Panc1 (cell line): ENCODE data around the gene ZDHHC9.

Experiments used
- CTCF ChIP-seq: fragments of 450-650 bp; IDR thresholded peaks from 2 replicates; pipeline ENCODE4 v1.5.1; 2017; ENCODE audit warnings: mild to moderate bottlenecking
- POLR2AphosphoS5 ChIP-seq: IDR thresholded peaks from 2 replicates; pipeline ENCODE4 v1.6.1; 2012; ENCODE audit warnings: mild to moderate bottlenecking, low read depth, low read length, moderate library complexity
- SIN3A ChIP-seq: IDR thresholded peaks from 2 replicates; pipeline ENCODE4 v1.6.1; 2012; ENCODE audit warnings: low read depth, mild to moderate bottlenecking, low read length, moderate library complexity, borderline replicate concordance; ENCODE audit not compliant: insufficient read depth
- TCF7L2 ChIP-seq: IDR thresholded peaks from 2 replicates; pipeline ENCODE4 v1.6.1; 2011; ENCODE audit warnings: mild to moderate bottlenecking, low read depth, low read length, inconsistent platforms
- TF ChIP-seq, protein P1 (sequence below), 2 experiments: IDR thresholded peaks; 2 replicates each; pipeline ENCODE4 v1.6.1; 2011 to 2012; ENCODE audit warnings: low read depth in 2 of 2, control low read depth in 1 of 2, low read length in 1 of 2, mild to moderate bottlenecking in 1 of 2, moderate library complexity in 1 of 2; ENCODE audit not compliant: insufficient read depth in 1 of 2

- TF ChIP-seq CTCF = no peak
- TF ChIP-seq, protein P1, sequence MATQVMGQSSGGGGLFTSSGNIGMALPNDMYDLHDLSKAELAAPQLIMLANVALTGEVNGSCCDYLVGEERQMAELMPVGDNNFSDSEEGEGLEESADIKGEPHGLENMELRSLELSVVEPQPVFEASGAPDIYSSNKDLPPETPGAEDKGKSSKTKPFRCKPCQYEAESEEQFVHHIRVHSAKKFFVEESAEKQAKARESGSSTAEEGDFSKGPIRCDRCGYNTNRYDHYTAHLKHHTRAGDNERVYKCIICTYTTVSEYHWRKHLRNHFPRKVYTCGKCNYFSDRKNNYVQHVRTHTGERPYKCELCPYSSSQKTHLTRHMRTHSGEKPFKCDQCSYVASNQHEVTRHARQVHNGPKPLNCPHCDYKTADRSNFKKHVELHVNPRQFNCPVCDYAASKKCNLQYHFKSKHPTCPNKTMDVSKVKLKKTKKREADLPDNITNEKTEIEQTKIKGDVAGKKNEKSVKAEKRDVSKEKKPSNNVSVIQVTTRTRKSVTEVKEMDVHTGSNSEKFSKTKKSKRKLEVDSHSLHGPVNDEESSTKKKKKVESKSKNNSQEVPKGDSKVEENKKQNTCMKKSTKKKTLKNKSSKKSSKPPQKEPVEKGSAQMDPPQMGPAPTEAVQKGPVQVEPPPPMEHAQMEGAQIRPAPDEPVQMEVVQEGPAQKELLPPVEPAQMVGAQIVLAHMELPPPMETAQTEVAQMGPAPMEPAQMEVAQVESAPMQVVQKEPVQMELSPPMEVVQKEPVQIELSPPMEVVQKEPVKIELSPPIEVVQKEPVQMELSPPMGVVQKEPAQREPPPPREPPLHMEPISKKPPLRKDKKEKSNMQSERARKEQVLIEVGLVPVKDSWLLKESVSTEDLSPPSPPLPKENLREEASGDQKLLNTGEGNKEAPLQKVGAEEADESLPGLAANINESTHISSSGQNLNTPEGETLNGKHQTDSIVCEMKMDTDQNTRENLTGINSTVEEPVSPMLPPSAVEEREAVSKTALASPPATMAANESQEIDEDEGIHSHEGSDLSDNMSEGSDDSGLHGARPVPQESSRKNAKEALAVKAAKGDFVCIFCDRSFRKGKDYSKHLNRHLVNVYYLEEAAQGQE (IDR thresholded peaks at IDR 0.05; ENCODE audit: insufficient read depth in 1 of 2, low read depth in 2 of 2, low read length in 1 of 2) = no peak
- no peak for TF ChIP-seq POLR2AphosphoS5
- TF ChIP-seq SIN3A = no peak
- TF ChIP-seq TCF7L2 = no peak
Observed at GRCh38 chrX:129833153-129833990, 10.3 kb downstream of the ZDHHC9 start.
